Body of pancreas (tissue), 4 donors: ENCODE data around the gene MROH7. TPM values are rescaled to one million over a fixed set of nuclear protein-coding genes. Genes with fewer than 3 reads are reported as not detected.

Source experiments
- ATAC-seq: fragments of 150-250 bp; one replicate; pipeline ENCODE4 v1.9.1; 2016
- DNase-seq, 4 donors: peaks; one replicate each; pipeline ENCODE4 v3.0.0-alpha.2; 2019
- H3K27ac ChIP-seq, 4 donors: fragments of 200-600 bp; sonication (generic); 1 replicate in 3 of 4; 2 replicates in 1 of 4; pipeline versions ENCODE4 v1.5.1 to v1.6.1; 2016 to 2019; ENCODE audit warnings: mild to moderate bottlenecking in 1 of 4, mixed read lengths in 1 of 4, moderate library complexity in 1 of 4
- H3K27me3 ChIP-seq, 2 donors: fragments of 200-600 bp; sonication (generic); one replicate each; pipeline ENCODE4 v1.6.0; 2016; ENCODE audit warnings: mild to moderate bottlenecking in 1 of 2
- H3K36me3 ChIP-seq, 2 donors: fragments of 200-600 bp; sonication (generic); replicated peaks in 1 of 2; 2 replicates each; pipeline ENCODE4 v1.5.1; 2016; ENCODE audit warnings: low read depth in 2 of 2; ENCODE audit not compliant: insufficient read depth in 1 of 2
- H3K4me1 ChIP-seq: fragments of 200-600 bp; sonication (generic); one replicate; pipeline ENCODE4 v1.6.0; 2016
- H3K4me3 ChIP-seq, 2 donors: fragments of 200-600 bp; sonication (generic); 1 replicate in 1 of 2; 2 replicates in 1 of 2; pipeline ENCODE4 v1.5.1; 2016 to 2019
- H3K9me3 ChIP-seq, 3 donors: fragments of 200-600 bp; sonication (generic); 1 replicate in 2 of 3; 2 replicates in 1 of 3; pipeline ENCODE4 v1.5.1; 2016
- CTCF ChIP-seq, 7 experiments: fragments of 450-650 bp in 4 of 7; fragments of 200-600 bp in 3 of 7; sonication (generic) in 3 of 7; IDR thresholded peaks; one replicate each; pipeline ENCODE4 v1.5.1; 2016 to 2019; ENCODE audit warnings: antibody characterized with exemption in 7 of 7
- POLR2A ChIP-seq, 3 donors: fragments of 450-650 bp; IDR thresholded peaks; one replicate each; pipeline ENCODE4 v1.6.1; 2016; ENCODE audit warnings: antibody characterized with exemption in 3 of 3, mild to moderate bottlenecking in 2 of 3
- WGBS, 2 donors: methylation state at CpG; one replicate each; pipeline ENCODE4 v1.1.5; 2017; 5-methylcytosine and 5-hydroxymethylcytosine counted together
- intact Hi-C: fragments of 100-400 bp; cut with DNase I; formaldehyde crosslinking; loops from one replicate; pipeline ENCODE4 v1.15.1; 2023
- total RNA-seq, 2 donors: library from RNA; depleted of rRNA; stranded (reverse); fragments of >200 nt; gene quantifications; one replicate each; pipeline ENCODE4 v1.1.0, GENCODE V29; 2016

The MROH7 gene
- total RNA-seq, 2 donors from 2014 or later: 0.66 to 2.6 TPM

- WGBS, 2 donors: 77 to 84% methylated on average over 4 of the region's 4 CpGs
- H3K9me3 ChIP-seq: no peaks in the 10 kb centered on the region
- TF ChIP-seq POLR2A (IDR thresholded peaks at IDR 0.05) (no peak), CTCF (IDR thresholded peaks at IDR 0.05) (no peak)
- intact Hi-C loops: no loop called here
- peaks cover 0 to 16% of the 10 kb centered on the region in 2 donors for H3K36me3 ChIP-seq
- no peak overlapping the region for H3K27ac ChIP-seq
- no peaks in the 10 kb centered on the region for H3K27me3 ChIP-seq
- no peak for DNase-seq
- no peak overlapping the region for H3K4me3 ChIP-seq
- ATAC-seq: no peak
- no peaks in the 10 kb centered on the region for H3K4me1 ChIP-seq
These were observed 99.9 kb downstream of the MROH7 start for GRCh38 chr1:54741531-54741930.

- intact Hi-C loops: no loop called here
- Histone ChIP-seq H3K36me3 (peaks cover 0 to 16% of the 10 kb centered on the region in 2 donors), H3K4me3 (no peak overlapping the region), H3K27me3 (no peaks in the 10 kb centered on the region), H3K9me3 (no peaks in the 10 kb centered on the region), H3K4me1 (no peaks in the 10 kb centered on the region), H3K27ac (no peak overlapping the region)
- DNase-seq (no peak), ATAC-seq (no peak)
- no peak for TF ChIP-seq POLR2A (IDR thresholded peaks at IDR 0.05)
- no peak for TF ChIP-seq CTCF (IDR thresholded peaks at IDR 0.05)
- WGBS, 2 donors: 79 to 91% methylated on average over 4 of the region's 4 CpGs
These were observed 100.7 kb downstream of the MROH7 start for GRCh38 chr1:54742282-54742681.

GRCh38 chr1:54743416-54744226 lies 102.0 kb downstream of the MROH7 start:
- peaks cover 0 to 8% of the 10 kb centered on the region in 2 donors for H3K36me3 ChIP-seq
- ATAC-seq (no peak), DNase-seq (no peak)
- TF ChIP-seq CTCF (IDR thresholded peaks at IDR 0.05) (no peak), POLR2A (IDR thresholded peaks at IDR 0.05) (no peak)
- 79 to 89% methylated on average over 7 to 12 of the region's 12 CpGs for WGBS, 2 donors
- no peaks in the 10 kb centered on the region for H3K4me1 ChIP-seq
- H3K27me3 ChIP-seq: no peaks in the 10 kb centered on the region
- intact Hi-C loops: no loop called here
- H3K27ac ChIP-seq: no peak overlapping the region
- H3K9me3 ChIP-seq: no peaks in the 10 kb centered on the region
- no peak overlapping the region for H3K4me3 ChIP-seq

GRCh38 chr1:54744696-54745095 lies 103.1 kb downstream of the MROH7 start:
- TF ChIP-seq POLR2A (IDR thresholded peaks at IDR 0.05): no peak
- TF ChIP-seq CTCF (IDR thresholded peaks at IDR 0.05): no peak
- Histone ChIP-seq H3K27ac (no peak overlapping the region), H3K9me3 (no peaks in the 10 kb centered on the region), H3K4me1 (no peaks in the 10 kb centered on the region), H3K27me3 (no peaks in the 10 kb centered on the region), H3K36me3 (peaks cover 0 to 4% of the 10 kb centered on the region in 2 donors), H3K4me3 (no peak overlapping the region)
- WGBS, 2 donors: 84 to 89% methylated on average over 3 of the region's 3 CpGs
- no peak for ATAC-seq
- intact Hi-C loops: no loop called here
- no peak for DNase-seq

- no peak overlapping the region for H3K27ac ChIP-seq
- no peak overlapping the region for H3K4me3 ChIP-seq
- intact Hi-C loops: no loop called here
- ATAC-seq (no peak), DNase-seq (no peak)
- WGBS, 2 donors: 83 to 87% methylated on average over 5 to 6 of the region's 6 CpGs
- TF ChIP-seq POLR2A (IDR thresholded peaks at IDR 0.05) (no peak), CTCF (IDR thresholded peaks at IDR 0.05) (no peak)
- H3K27me3 ChIP-seq: no peaks in the 10 kb centered on the region
- no peaks in the 10 kb centered on the region for H3K9me3 ChIP-seq
- H3K4me1 ChIP-seq: no peaks in the 10 kb centered on the region
- peaks cover 0 to 2% of the 10 kb centered on the region in 2 donors for H3K36me3 ChIP-seq
These were observed 103.7 kb downstream of the MROH7 start for GRCh38 chr1:54745274-54745673.
